ENCODE measurements around the gene PLA2G5. TPM values are rescaled to one million over a fixed set of nuclear protein-coding genes. Genes with fewer than 3 reads are reported as not detected.

The PLA2G5 gene
- total and polyA plus RNA-seq, 2 of the 8 experiments (the other 6 are each of a cell fraction or from before 2014, with no cell fraction given): 0.05 TPM; not detected in 1

DNA sequence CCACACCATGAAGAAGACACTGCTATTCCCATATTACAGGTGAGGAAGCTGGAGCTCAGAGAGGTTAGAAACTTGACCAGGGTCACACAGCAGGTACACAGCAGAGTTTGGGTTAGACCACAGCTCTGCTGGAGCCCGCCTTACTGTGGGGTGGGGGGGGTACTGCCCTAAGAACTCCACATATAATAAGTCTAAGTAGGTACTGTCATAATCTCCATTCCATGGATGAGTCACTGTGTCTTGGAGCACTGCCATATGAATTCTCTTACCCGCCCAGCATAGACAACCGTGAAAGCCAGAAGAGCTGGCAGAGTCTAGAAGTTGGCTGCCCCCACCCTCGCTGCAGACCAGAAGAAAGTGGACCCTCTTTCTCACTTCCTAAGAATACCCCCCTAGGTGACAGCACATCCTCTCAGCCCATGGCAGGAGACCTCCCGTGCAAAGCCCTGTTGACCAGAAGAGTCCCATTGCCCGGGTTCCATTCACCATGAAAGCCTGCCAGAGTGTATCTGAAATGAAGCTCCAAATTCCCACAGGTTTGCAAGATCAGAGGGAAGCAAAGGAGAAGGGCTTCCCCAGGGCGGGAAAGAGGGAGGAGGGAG lies 54.6 kb downstream of the PLA2G5 start:
- TF ChIP-seq SP2 (IDR thresholded peaks at IDR 0.05; ENCODE audit: low read length): no peak
- no peak for TF ChIP-seq CTBP2 (IDR thresholded peaks at IDR 0.05; ENCODE audit: borderline replicate concordance, insufficient read depth, insufficient read length, low read length)
- TF ChIP-seq TCF12 (IDR thresholded peaks at IDR 0.05; ENCODE audit: low read depth, low read length): no peak
- TF ChIP-seq BACH1 (IDR thresholded peaks at IDR 0.05; ENCODE audit: low read length): no peak
- no peak for TF ChIP-seq BCL11A (IDR thresholded peaks at IDR 0.05; ENCODE audit: low read depth in 2 of 2, low read length in 2 of 2)
- no peak for TF ChIP-seq ATF2 (IDR thresholded peaks at IDR 0.05; ENCODE audit: low read length)
- no peak for TF ChIP-seq ZNF274 (IDR thresholded peaks at IDR 0.05; ENCODE audit: borderline replicate concordance, extremely low read depth, low read length)
- H3K79me2 ChIP-seq (ENCODE audit: control insufficient read depth in 1 of 2, insufficient read depth in 2 of 2, low read length in 2 of 2): no peaks in the 10 kb centered on the region
- no peak overlapping the region for H4K5ac ChIP-seq (ENCODE audit: insufficient read length, low read depth, low read length)
- H3K56ac ChIP-seq (replicated peaks; ENCODE audit: insufficient read length, low read depth, low read length): no peak overlapping the region
- no peak overlapping the region for H4K8ac ChIP-seq (ENCODE audit: extremely low read depth, insufficient read depth, low read length)
- no peaks in the 10 kb centered on the region for H3K4me1 ChIP-seq (replicated peaks in 1 of 4; ENCODE audit: control insufficient read depth in 3 of 4, insufficient read depth in 4 of 4, low read length in 3 of 4)
- no peak overlapping the region for H3K23ac ChIP-seq (ENCODE audit: insufficient read length)
- no peak overlapping the region for H3K4me3 ChIP-seq (ENCODE audit: extremely low read depth in 1 of 4, insufficient read depth in 2 of 4, low read depth in 3 of 4, low read length in 4 of 4)
- H3K79me1 ChIP-seq (ENCODE audit: low read depth, low read length): no peaks in the 10 kb centered on the region
- H4K20me1 ChIP-seq (replicated peaks in 1 of 2; ENCODE audit: control insufficient read depth in 1 of 2, insufficient read depth in 2 of 2, low read length in 2 of 2): no peaks in the 10 kb centered on the region
- no peak overlapping the region for H3K9ac ChIP-seq (replicated peaks in 1 of 4; ENCODE audit: extremely low read depth in 1 of 4, low read depth in 3 of 4, low read length in 3 of 4)
- H3K9me3 ChIP-seq (ENCODE audit: insufficient read depth in 2 of 2, low read depth in 1 of 2, low read length in 1 of 2): no peaks in the 10 kb centered on the region
- no peak overlapping the region for H2BK5ac ChIP-seq (ENCODE audit: low read depth, low read length)
- H2BK12ac ChIP-seq (ENCODE audit: low read depth, low read length): no peak overlapping the region
- ChIA-PET CTCF (ENCODE audit: partially characterized antibody) (interaction anchor here (0.8 to 4.1 kb wide), 7 partner anchors 10 to 313 kb away, joined by 3 to 23 read pairs (median 6); no protein-coding TSS in a partner anchor), POLR2A (ENCODE audit: partially characterized antibody) (interaction anchor here (0.6 kb wide), 1 partner anchor 435 kb away, joined by 3 read pairs; no protein-coding TSS in a partner anchor)
- no peaks in the 10 kb centered on the region for H3K36me3 ChIP-seq (ENCODE audit: control insufficient read depth in 2 of 4, insufficient read depth in 4 of 4, low read length in 3 of 4)
- no peak overlapping the region for H4K91ac ChIP-seq (replicated peaks; ENCODE audit: insufficient read length, low read length)
- H3K14ac ChIP-seq (ENCODE audit: insufficient read length): no peak overlapping the region
- FAIRE-seq (no peak), DNase-seq (ENCODE audit: low read depth in 1 of 2, low spot score in 2 of 2) (no peak)
- no peak overlapping the region for H3K4ac ChIP-seq (replicated peaks; ENCODE audit: insufficient read length, low read depth, low read length)
- H2AK5ac ChIP-seq (ENCODE audit: low read depth, low read length): no peak overlapping the region
- no peak overlapping the region for H3K27ac ChIP-seq (ENCODE audit: low read depth, low read length)
- H2BK20ac ChIP-seq (ENCODE audit: low read length): no peak overlapping the region
- H3K4me2 ChIP-seq (ENCODE audit: insufficient read depth in 1 of 2, low read depth in 2 of 2, low read length in 2 of 2): no peak overlapping the region
- 88% methylated on average over 7 of the region's 7 CpGs; no CpG with 5 or more reads in 1 of the 2 experiments for WGBS, 2 experiments (ENCODE audit: extremely low coverage in 1 of 2, insufficient coverage in 1 of 2, insufficient read length in 1 of 2, insufficient replicate concordance in 2 of 2, low coverage in 1 of 2, low lambda C conversion rate in 2 of 2, missing lambda C conversion rate in 1 of 2)
- no peak overlapping the region for H3K18ac ChIP-seq (ENCODE audit: extremely low read depth, low read length)
- no peaks in the 10 kb centered on the region for H3K23me2 ChIP-seq (ENCODE audit: low read depth, low read length)
- no peak overlapping the region for H2BK120ac ChIP-seq (replicated peaks; ENCODE audit: low read depth, low read length)
- no peak overlapping the region for H2AFZ ChIP-seq (ENCODE audit: low read length)
- H3K27me3 ChIP-seq (replicated peaks in 1 of 4; ENCODE audit: control insufficient read depth in 3 of 4, extremely low read depth in 1 of 4, insufficient read depth in 3 of 4, low read length in 3 of 4): no peaks in the 10 kb centered on the region
- no peak overlapping the region for H2BK15ac ChIP-seq (ENCODE audit: low read length)
